DOHH2 (cell line): Measurements from ENCODE around the gene KRT85.

Experiments used
- H3F3A ChIP-seq: fragments of 200-600 bp; sonication (generic), shearing (Covaris generic); 2 replicates; pipeline ENCODE4 v1.6.0; 2016; ENCODE audit warnings: antibody characterized with exemption, mild to moderate bottlenecking; ENCODE audit not compliant: control insufficient read depth, insufficient read depth
- H3K27ac ChIP-seq: fragments of 200-600 bp; sonication (generic); 2 replicates; pipeline ENCODE4 v1.5.1; 2014; ENCODE audit warnings: low read depth, mild to moderate bottlenecking, low read length, moderate library complexity
- H3K27me3 ChIP-seq: fragments of 200-600 bp; sonication (generic); 2 replicates; pipeline ENCODE4 v1.6.1; 2014; ENCODE audit warnings: mild to moderate bottlenecking, low read length, mixed read lengths; ENCODE audit not compliant: control insufficient read depth
- H3K36me3 ChIP-seq: fragments of 200-600 bp; sonication (generic); 2 replicates; pipeline ENCODE4 v1.6.1; 2014; ENCODE audit warnings: mild to moderate bottlenecking, low read length, moderate library complexity, mixed read lengths; ENCODE audit not compliant: control insufficient read depth
- H3K4me1 ChIP-seq: fragments of 200-600 bp; sonication (generic); 2 replicates; pipeline ENCODE4 v1.6.1; 2014; ENCODE audit warnings: mild to moderate bottlenecking, low read length, mixed read lengths; ENCODE audit not compliant: control insufficient read depth
- H3K4me2 ChIP-seq: fragments of 200-600 bp; sonication (generic); 2 replicates; pipeline ENCODE4 v1.6.0; 2014; ENCODE audit warnings: mild to moderate bottlenecking, low read length, moderate library complexity
- H3K4me3 ChIP-seq: fragments of 200-600 bp; sonication (generic); 2 replicates; pipeline ENCODE4 v1.5.1; 2014; ENCODE audit warnings: mild to moderate bottlenecking, low read length, mixed read lengths
- H3K79me2 ChIP-seq: fragments of 200-600 bp; sonication (generic); 2 replicates; pipeline ENCODE4 v1.6.1; 2014; ENCODE audit warnings: mild to moderate bottlenecking, low read length, mixed read lengths; ENCODE audit not compliant: control insufficient read depth
- H3K9me2 ChIP-seq: fragments of 200-600 bp; sonication (generic); replicated peaks from 2 replicates; pipeline ENCODE4 v1.6.1; 2014; ENCODE audit warnings: mild to moderate bottlenecking, low read length, mixed read lengths; ENCODE audit not compliant: control insufficient read depth
- H3K9me3 ChIP-seq: fragments of 200-600 bp; sonication (generic); 2 replicates; pipeline ENCODE4 v1.6.1; 2014; ENCODE audit warnings: antibody characterized with exemption, low read length, mixed read lengths; ENCODE audit not compliant: control insufficient read depth, insufficient read depth
- H4K20me1 ChIP-seq: fragments of 200-600 bp; sonication (generic); 2 replicates; pipeline ENCODE4 v1.6.0; 2014; ENCODE audit warnings: low read depth, mild to moderate bottlenecking, antibody characterized with exemption, low read length, moderate library complexity; ENCODE audit not compliant: control insufficient read depth, insufficient read depth
- CTCF ChIP-seq: fragments of 200-600 bp; sonication (generic); IDR thresholded peaks from one replicate; pipeline ENCODE4 v1.5.1; 2014; ENCODE audit warnings: antibody characterized with exemption, mild to moderate bottlenecking, low read depth, low read length; ENCODE audit not compliant: poor library complexity, severe bottlenecking
- EZH2phosphoT487 ChIP-seq: fragments of 200-600 bp; sonication (generic); IDR thresholded peaks from 2 replicates; pipeline ENCODE4 v1.6.1; 2017; ENCODE audit warnings: borderline replicate concordance, mild to moderate bottlenecking, antibody characterized with exemption, low read length, moderate library complexity, mixed read lengths

The KRT85 gene

GRCh38 chr12:52313926-52314325 is 53.4 kb downstream of the KRT85 start:
- Histone ChIP-seq H3K27ac (no peak overlapping the region), H3F3A (no peaks in the 10 kb centered on the region), H3K36me3 (no peaks in the 10 kb centered on the region), H4K20me1 (no peaks in the 10 kb centered on the region), H3K9me3 (no peaks in the 10 kb centered on the region), H3K4me1 (no peaks in the 10 kb centered on the region), H3K4me3 (no peak overlapping the region), H3K27me3 (peaks cover 28% of the 10 kb centered on the region), H3K9me2 (no peaks in the 10 kb centered on the region), H3K79me2 (no peaks in the 10 kb centered on the region), H3K4me2 (no peak overlapping the region)
- TF ChIP-seq EZH2phosphoT487 = no peak

GRCh38 chr12:52313461-52313860 is 53.8 kb downstream of the KRT85 start:
- Histone ChIP-seq H3K9me3 (no peaks in the 10 kb centered on the region), H3F3A (no peaks in the 10 kb centered on the region)

GRCh38 chr12:52312086-52312485 is 55.2 kb downstream of the KRT85 start:
- H3K27me3 ChIP-seq = peaks cover 37% of the 10 kb centered on the region
- no peak for TF ChIP-seq EZH2phosphoT487
- no peak for TF ChIP-seq CTCF
- H3K4me3 ChIP-seq = no peak overlapping the region
- no peaks in the 10 kb centered on the region for H3K79me2 ChIP-seq
- no peaks in the 10 kb centered on the region for H3F3A ChIP-seq
- no peak overlapping the region for H3K4me2 ChIP-seq
- H3K9me2 ChIP-seq = no peaks in the 10 kb centered on the region
- H3K9me3 ChIP-seq = no peaks in the 10 kb centered on the region
- H3K36me3 ChIP-seq = no peaks in the 10 kb centered on the region
- H4K20me1 ChIP-seq = no peaks in the 10 kb centered on the region; the same call in 1 of the 2 replicates
- H3K4me1 ChIP-seq = no peaks in the 10 kb centered on the region
- no peak overlapping the region for H3K27ac ChIP-seq

More at GRCh38 chr12:52313461-52313860, 53.8 kb downstream of the KRT85 start:
- Histone ChIP-seq H3K79me2 (no peaks in the 10 kb centered on the region), H3K4me3 (no peak overlapping the region), H3K27ac (no peak overlapping the region), H3K4me1 (no peaks in the 10 kb centered on the region), H3K9me2 (no peaks in the 10 kb centered on the region), H3K27me3 (peaks cover 31% of the 10 kb centered on the region), H3K36me3 (no peaks in the 10 kb centered on the region), H3K4me2 (no peak overlapping the region), H4K20me1 (no peaks in the 10 kb centered on the region)
- no peak for TF ChIP-seq EZH2phosphoT487
- TF ChIP-seq CTCF = no peak

- peaks cover 42% of the 10 kb centered on the region for H3K27me3 ChIP-seq
- no peak overlapping the region for H3K4me2 ChIP-seq
- H3K4me1 ChIP-seq = no peaks in the 10 kb centered on the region
- H3K9me3 ChIP-seq = no peaks in the 10 kb centered on the region
- no peaks in the 10 kb centered on the region for H3K36me3 ChIP-seq
- no peaks in the 10 kb centered on the region for H3F3A ChIP-seq
- H4K20me1 ChIP-seq = peaks cover 4% of the 10 kb centered on the region; the same call in 1 of the 2 replicates
- H3K4me3 ChIP-seq = no peak overlapping the region
- no peaks in the 10 kb centered on the region for H3K9me2 ChIP-seq
- no peaks in the 10 kb centered on the region for H3K79me2 ChIP-seq
- H3K27ac ChIP-seq = no peak overlapping the region
- TF ChIP-seq EZH2phosphoT487 (no peak), CTCF (no peak)
Measured at GRCh38 chr12:52311285-52311648, 56.0 kb downstream of the KRT85 start.
